Neural crest cell (in vitro differentiated cells): ENCODE measurements around the gene PAQR3. TPM values are rescaled to one million over a fixed set of nuclear protein-coding genes. Genes with fewer than 3 reads are reported as not detected.

Experiments used
- DNase-seq: peaks from one replicate; pipeline ENCODE4 v3.0.0; 2021; ENCODE audit warnings: low read depth, mixed read lengths, low spot score
- H3K27ac Mint-ChIP-seq: one replicate; pipeline ENCODE4 v1.8.0; 2021; ENCODE audit warnings: mild to moderate bottlenecking, mixed read lengths; ENCODE audit not compliant: unreplicated experiment
- H3K27me3 Mint-ChIP-seq: 2 replicates; pipeline ENCODE4 v1.8.0; 2021; ENCODE audit warnings: low read depth, mild to moderate bottlenecking, mixed read lengths
- H3K36me3 Mint-ChIP-seq: 2 replicates; pipeline ENCODE4 v1.8.0; 2021; ENCODE audit warnings: low read depth, mild to moderate bottlenecking, mixed read lengths
- H3K4me1 Mint-ChIP-seq: 2 replicates; pipeline ENCODE4 v1.8.0; 2021; ENCODE audit warnings: mixed read lengths
- H3K4me3 Mint-ChIP-seq: one replicate; pipeline ENCODE4 v1.8.0; 2021; ENCODE audit warnings: mild to moderate bottlenecking, mixed read lengths
- H3K9me3 Mint-ChIP-seq: 2 replicates; pipeline ENCODE4 v1.8.0; 2021; ENCODE audit warnings: mixed read lengths
- total RNA-seq: library from RNA; stranded (reverse); gene quantifications from 2 replicates; pipeline ENCODE4 v1.2.1, GENCODE V29; 2021
- TF ChIP-seq, protein P1 (sequence below): fragments of 200-600 bp; sonication (generic); conservative IDR thresholded peaks from 2 replicates; pipeline ENCODE4 v1.5.0; 2021; ENCODE audit warnings: antibody characterized with exemption, mild to moderate bottlenecking

PAQR3 gene
- total RNA-seq, 1 donor from 2014 or later = 28.8 TPM

DNA sequence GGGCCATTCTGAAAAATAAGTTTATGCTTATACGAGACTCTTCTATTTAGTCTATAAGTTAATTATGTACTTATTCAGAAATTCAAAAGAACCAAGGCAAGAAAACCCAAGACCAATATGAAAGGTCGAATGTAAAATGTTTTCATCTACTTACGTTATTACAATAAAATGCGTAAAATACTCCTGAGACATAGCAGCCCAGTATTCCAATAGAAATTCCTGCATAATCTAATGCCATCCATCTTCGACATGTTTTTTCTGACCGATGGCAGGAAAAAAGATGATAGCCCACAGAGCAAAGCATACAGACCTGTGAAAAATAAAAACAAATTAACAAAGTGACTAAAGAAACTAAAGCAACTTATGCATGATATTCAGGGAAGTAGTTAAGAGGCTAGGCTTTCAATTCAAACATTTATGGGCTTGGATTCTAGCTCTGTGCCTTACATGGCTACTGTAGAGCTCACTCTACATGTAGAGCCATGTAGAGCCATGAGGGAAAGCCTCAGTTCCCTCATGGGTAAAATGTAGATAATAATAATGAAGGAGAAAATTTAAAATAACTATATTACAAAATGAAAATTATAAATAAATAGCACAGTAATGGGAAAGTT, 9.1 kb downstream of the PAQR3 start:
- Mint-ChIP-seq H3K27me3 (no peaks in the 10 kb centered on the region), H3K9me3 (no peaks in the 10 kb centered on the region), H3K27ac (no peak overlapping the region), H3K4me1 (peaks cover 9% of the 10 kb centered on the region), H3K4me3 (no peak overlapping the region), H3K36me3 (peaks cover 20% of the 10 kb centered on the region)
- no peak for DNase-seq
- TF ChIP-seq, protein P1, sequence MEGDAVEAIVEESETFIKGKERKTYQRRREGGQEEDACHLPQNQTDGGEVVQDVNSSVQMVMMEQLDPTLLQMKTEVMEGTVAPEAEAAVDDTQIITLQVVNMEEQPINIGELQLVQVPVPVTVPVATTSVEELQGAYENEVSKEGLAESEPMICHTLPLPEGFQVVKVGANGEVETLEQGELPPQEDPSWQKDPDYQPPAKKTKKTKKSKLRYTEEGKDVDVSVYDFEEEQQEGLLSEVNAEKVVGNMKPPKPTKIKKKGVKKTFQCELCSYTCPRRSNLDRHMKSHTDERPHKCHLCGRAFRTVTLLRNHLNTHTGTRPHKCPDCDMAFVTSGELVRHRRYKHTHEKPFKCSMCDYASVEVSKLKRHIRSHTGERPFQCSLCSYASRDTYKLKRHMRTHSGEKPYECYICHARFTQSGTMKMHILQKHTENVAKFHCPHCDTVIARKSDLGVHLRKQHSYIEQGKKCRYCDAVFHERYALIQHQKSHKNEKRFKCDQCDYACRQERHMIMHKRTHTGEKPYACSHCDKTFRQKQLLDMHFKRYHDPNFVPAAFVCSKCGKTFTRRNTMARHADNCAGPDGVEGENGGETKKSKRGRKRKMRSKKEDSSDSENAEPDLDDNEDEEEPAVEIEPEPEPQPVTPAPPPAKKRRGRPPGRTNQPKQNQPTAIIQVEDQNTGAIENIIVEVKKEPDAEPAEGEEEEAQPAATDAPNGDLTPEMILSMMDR = no peak

DNA sequence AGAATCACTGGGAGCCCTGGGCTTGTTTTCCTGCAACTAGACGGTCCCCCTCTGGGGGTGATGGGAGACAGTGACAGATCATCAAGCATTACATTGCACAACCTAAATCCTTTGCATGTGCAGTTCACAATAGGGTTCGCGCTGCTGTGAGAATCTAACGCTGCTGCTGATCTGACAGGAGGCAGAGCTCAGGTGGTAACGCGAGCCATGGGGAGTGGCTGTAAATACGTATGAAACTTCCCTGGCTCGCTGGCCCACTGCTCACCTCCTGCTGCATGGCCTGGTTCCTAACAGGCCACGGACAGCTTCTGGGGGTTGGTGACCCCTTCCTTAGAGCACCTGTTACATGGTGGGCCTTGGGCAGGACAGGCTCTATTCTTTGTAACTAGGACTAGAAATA, 10.4 kb downstream of the PAQR3 start:
- H3K27ac Mint-ChIP-seq = no peak overlapping the region
- H3K4me1 Mint-ChIP-seq = peaks cover 9% of the 10 kb centered on the region
- no peak overlapping the region for H3K4me3 Mint-ChIP-seq
- TF ChIP-seq, protein P1 = no peak
- peaks cover 20% of the 10 kb centered on the region for H3K36me3 Mint-ChIP-seq
- no peaks in the 10 kb centered on the region for H3K9me3 Mint-ChIP-seq
- DNase-seq = no peak
- no peaks in the 10 kb centered on the region for H3K27me3 Mint-ChIP-seq

DNA sequence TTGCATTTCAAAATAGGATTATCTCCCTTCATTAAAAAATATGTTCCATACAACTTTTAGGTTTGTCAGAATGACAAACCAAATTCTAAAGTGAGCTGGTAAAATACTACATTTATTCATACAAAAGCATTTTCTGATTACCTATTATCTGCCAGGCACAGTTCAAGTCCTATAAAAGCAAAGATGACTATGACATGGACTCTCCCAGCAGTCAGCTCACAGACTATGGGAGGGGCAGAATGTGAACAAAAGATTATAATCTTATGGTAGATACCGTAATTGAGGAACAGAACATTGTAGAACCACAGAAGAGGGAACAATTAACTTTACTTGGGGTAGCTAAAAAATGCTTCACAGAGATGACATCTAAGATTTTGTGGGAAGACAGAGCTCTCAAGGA, 12.4 kb downstream of the PAQR3 start:
- Mint-ChIP-seq H3K27ac (no peak overlapping the region), H3K9me3 (no peaks in the 10 kb centered on the region), H3K4me1 (peaks cover 9% of the 10 kb centered on the region), H3K27me3 (no peaks in the 10 kb centered on the region), H3K4me3 (no peak overlapping the region), H3K36me3 (peaks cover 17% of the 10 kb centered on the region)
- no peak for DNase-seq
- TF ChIP-seq, protein P1 = no peak

DNA sequence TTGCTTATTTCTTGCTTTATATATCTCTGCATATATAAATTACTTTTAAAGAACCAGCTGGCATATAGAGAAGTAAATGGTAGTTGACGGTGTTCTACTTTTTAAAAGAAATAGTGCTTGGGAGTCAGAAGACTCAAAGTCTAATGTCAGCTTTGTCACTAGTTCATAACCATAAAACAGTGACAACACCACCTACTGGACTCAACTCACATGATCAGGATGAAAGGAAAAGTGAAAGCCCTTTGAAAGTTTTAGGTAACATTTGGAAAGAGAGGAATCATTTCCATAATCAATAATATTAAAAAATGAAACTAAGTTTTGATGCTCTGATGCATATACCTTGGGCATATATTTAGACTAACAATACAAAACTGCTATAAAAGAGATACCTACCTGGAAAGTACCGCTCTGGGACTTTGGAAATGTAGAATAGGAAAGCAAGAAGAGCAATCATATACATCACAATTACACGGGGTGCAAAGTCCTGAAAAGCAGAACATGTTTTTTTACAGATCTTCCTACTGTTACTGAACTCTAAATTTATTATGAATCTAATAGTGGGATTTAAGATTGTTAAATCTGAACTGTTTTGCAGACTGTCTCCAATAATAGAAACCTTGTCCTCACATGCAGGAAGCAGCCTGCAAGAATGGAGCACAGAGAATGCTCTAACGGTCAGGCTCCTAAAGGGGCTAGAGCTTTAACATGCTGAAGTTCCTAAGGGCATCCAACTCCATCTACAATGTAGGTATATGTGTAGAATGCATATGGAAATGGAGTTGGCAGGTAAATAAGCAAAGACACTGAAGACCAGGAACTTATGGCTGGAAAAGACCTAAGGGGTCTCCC, 15.6 kb downstream of the PAQR3 start:
- TF ChIP-seq, protein P1 = peak; percentile 37
- Mint-ChIP-seq H3K27me3 (no peaks in the 10 kb centered on the region), H3K9me3 (no peaks in the 10 kb centered on the region), H3K4me3 (no peak overlapping the region), H3K4me1 (peaks cover 9% of the 10 kb centered on the region), H3K27ac (no peak overlapping the region), H3K36me3 (peaks cover 9% of the 10 kb centered on the region)
- DNase-seq = no peak

DNA sequence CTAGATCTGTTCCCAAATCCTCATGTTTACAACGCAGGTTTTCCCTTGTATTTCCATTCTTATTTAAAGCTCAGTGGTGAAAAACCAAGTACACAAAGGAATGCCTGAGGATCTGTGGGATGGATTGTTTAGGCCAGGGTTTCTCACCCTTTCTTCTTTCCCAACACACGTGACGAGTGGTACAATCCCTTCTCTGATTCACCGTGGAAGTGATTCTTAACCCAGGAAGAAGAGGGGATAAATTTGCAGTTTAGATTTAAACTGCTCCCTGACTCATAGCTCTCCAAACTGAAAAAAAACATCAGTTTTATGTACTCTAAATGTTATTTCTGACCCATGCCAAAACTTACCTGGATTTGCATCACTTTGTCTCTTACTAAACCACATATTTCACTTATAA, 17.0 kb downstream of the PAQR3 start:
- peaks cover 9% of the 10 kb centered on the region for H3K36me3 Mint-ChIP-seq
- no peaks in the 10 kb centered on the region for H3K27me3 Mint-ChIP-seq
- peaks cover 4% of the 10 kb centered on the region for H3K4me1 Mint-ChIP-seq
- no peak overlapping the region for H3K4me3 Mint-ChIP-seq
- H3K9me3 Mint-ChIP-seq = no peaks in the 10 kb centered on the region
- TF ChIP-seq, protein P1 = no peak
- DNase-seq = no peak
- no peak overlapping the region for H3K27ac Mint-ChIP-seq
